ENCODE results near the gene KCNK7. TPM values are rescaled to one million over a fixed set of nuclear protein-coding genes. Genes with fewer than 3 reads are reported as not detected.

Gene KCNK7
- total and polyA plus RNA-seq, 2 donors (not counting 3 experiments of a cell fraction or from before 2014, with no cell fraction given) = 0.17 to 0.60 TPM

DNA sequence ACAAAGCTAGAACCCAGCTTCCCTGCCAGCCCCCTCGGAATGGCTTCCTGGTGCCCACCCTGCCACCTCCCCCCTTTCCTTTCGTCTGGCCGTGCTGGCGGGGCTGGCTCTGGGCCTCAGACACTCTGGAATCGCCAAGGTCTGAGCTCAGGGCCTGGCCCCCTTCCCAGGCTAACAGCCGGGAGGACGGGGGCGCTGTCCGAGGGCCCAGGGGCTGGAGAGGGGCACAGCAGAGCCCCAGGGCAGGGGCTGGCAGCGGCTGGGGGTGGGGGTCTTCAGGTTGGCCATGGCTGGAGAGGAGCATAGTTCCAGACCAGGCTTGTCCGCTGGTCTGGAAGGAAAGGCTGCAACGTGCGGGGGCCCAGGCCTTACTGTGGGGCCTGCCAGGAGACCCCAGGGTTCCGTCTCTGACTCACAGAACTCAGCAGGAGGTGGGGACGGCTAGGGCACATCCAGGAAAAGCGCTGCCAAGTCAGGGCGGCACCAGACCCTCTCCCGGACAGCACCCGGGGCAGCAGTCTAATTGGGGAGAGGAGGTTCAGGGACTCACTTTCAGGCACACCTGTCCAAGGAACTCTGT is 36.6 kb downstream of the KCNK7 start:
- dilution Hi-C loops (cut with MboI; ENCODE audit: extremely low pct_ligation_motif_present, low sequenced_read_pairs) (no loop called here), intact Hi-C loops (cut with micrococcal nuclease) (loop anchor here (1.0 kb wide), 1 partner anchor 15 kb away; no protein-coding TSS in a partner anchor)
- Histone ChIP-seq H3K27me3 (ENCODE audit: control insufficient read depth in 2 of 2, insufficient read depth in 2 of 2, low read length in 2 of 2) (no peaks in the 10 kb centered on the region), H3K4me3 (replicated peaks in 1 of 3; ENCODE audit: insufficient read depth in 1 of 3, low read depth in 1 of 3, low read length in 3 of 3) (no peak overlapping the region), H2AFZ (ENCODE audit: low read depth, low read length) (no peak overlapping the region), H3K36me3 (ENCODE audit: control insufficient read depth in 2 of 2, extremely low read depth in 1 of 2, insufficient read depth in 2 of 2, low read length in 2 of 2) (no peaks in the 10 kb centered on the region), H3K27ac (ENCODE audit: insufficient read depth, low read depth, low read length) (peak overlapping the region; percentile 78), H3K9me1 (replicated peaks; ENCODE audit: control insufficient read depth, extremely low read depth, insufficient read depth, low read length) (no peaks in the 10 kb centered on the region), H3K4me1 (ENCODE audit: control insufficient read depth, extremely low read depth, insufficient read depth, low read length) (peaks cover 60% of the 10 kb centered on the region), H4K20me1 (replicated peaks; ENCODE audit: control insufficient read depth, extremely low read depth, insufficient read depth, low read length) (no peaks in the 10 kb centered on the region), H3K79me2 (ENCODE audit: control insufficient read depth, insufficient read depth, low read length) (peaks cover 22% of the 10 kb centered on the region), H3K4me2 (ENCODE audit: insufficient read depth, low read length) (peak overlapping the region; percentile 22), H3K9ac (replicated peaks; ENCODE audit: extremely low read depth, insufficient read depth, low read length) (peak overlapping the region; percentile 61), H3K9me3 (replicated peaks; ENCODE audit: control insufficient read depth, insufficient read depth, low read length) (no peaks in the 10 kb centered on the region)
- DNase-seq (ENCODE audit: low read depth, low spot score) (no peak), FAIRE-seq (no peak)
- CTCF ChIA-PET = interaction anchor here (0.7 to 4.3 kb wide), 6 partner anchors 10 to 35 kb away, joined by 3 to 54 read pairs (median 14); partner anchors contain the start of genes FAM89B and ZNRD2
- no TSS peak for BruUV-seq (replicated peaks)
- no peak for TF ChIP-seq EZH2 (IDR thresholded peaks at IDR 0.05; ENCODE audit: borderline replicate concordance, low read depth, low read length, severe bottlenecking)
- no peak for TF ChIP-seq JUN (IDR thresholded peaks at IDR 0.05; ENCODE audit: borderline replicate concordance, insufficient read depth, insufficient read length, low read depth)
- TF ChIP-seq MYC (IDR thresholded peaks at IDR 0.05; ENCODE audit: low read depth, low read length) = no peak
- TF ChIP-seq FOS (IDR thresholded peaks at IDR 0.05; ENCODE audit: borderline replicate concordance, insufficient read depth, low read length) = no peak
- no peak for TF ChIP-seq POLR2A (IDR thresholded peaks at IDR 0.05; ENCODE audit: low read depth, low read length)
- TF ChIP-seq POLR2AphosphoS5 (IDR thresholded peaks at IDR 0.05; ENCODE audit: insufficient read depth, low read depth, low read length) = no peak
- TF ChIP-seq, protein P1, sequence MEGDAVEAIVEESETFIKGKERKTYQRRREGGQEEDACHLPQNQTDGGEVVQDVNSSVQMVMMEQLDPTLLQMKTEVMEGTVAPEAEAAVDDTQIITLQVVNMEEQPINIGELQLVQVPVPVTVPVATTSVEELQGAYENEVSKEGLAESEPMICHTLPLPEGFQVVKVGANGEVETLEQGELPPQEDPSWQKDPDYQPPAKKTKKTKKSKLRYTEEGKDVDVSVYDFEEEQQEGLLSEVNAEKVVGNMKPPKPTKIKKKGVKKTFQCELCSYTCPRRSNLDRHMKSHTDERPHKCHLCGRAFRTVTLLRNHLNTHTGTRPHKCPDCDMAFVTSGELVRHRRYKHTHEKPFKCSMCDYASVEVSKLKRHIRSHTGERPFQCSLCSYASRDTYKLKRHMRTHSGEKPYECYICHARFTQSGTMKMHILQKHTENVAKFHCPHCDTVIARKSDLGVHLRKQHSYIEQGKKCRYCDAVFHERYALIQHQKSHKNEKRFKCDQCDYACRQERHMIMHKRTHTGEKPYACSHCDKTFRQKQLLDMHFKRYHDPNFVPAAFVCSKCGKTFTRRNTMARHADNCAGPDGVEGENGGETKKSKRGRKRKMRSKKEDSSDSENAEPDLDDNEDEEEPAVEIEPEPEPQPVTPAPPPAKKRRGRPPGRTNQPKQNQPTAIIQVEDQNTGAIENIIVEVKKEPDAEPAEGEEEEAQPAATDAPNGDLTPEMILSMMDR (IDR thresholded peaks at IDR 0.05; ENCODE audit: extremely low read depth in 1 of 2, insufficient read depth in 1 of 2, low read depth in 1 of 2, low read length in 2 of 2) = no peak
- no peak for TF ChIP-seq GATA2 (IDR thresholded peaks at IDR 0.05; ENCODE audit: insufficient read depth, insufficient read length, low read depth, low read length)
- TF ChIP-seq, protein P2, sequence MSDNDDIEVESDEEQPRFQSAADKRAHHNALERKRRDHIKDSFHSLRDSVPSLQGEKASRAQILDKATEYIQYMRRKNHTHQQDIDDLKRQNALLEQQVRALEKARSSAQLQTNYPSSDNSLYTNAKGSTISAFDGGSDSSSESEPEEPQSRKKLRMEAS (IDR thresholded peaks at IDR 0.05; ENCODE audit: insufficient read depth, insufficient read length) = no peak
- POLR2A ChIA-PET = interaction anchor here (1.3 kb wide), 1 partner anchor 19 kb away, joined by 3 read pairs; no protein-coding TSS in a partner anchor

Data from endothelial cell of umbilical vein (primary cell).